ENCODE data around the gene SCNN1B. TPM values are rescaled to one million over a fixed set of nuclear protein-coding genes. Genes with fewer than 3 reads are reported as not detected.
"Not testable (repeated sequence)": the region's sequence is repeated elsewhere in the genome, so short reads cannot be mapped to it uniquely, and the experiment has no call there.

SCNN1B gene
- total RNA-seq, 4 donors from 2014 or later: 0.66 to 2.7 (median 2.2) TPM

- Histone ChIP-seq H3K4me1 (no peaks in the 10 kb centered on the region), H3K27ac (peak overlapping the region in 1 of 4 donors; percentile 2), H3K9me3 (no peaks in the 10 kb centered on the region), H3K4me3 (no peak overlapping the region), H3K36me3 (peaks cover 0 to 98% (median 30%) of the 10 kb centered on the region in 3 donors), H3K27me3 (no peaks in the 10 kb centered on the region)
- no peak for DNase-seq (ENCODE audit: low spot score in 2 of 2)
- TF ChIP-seq EP300 (IDR thresholded peaks at IDR 0.05) (no peak), POLR2A (IDR thresholded peaks at IDR 0.05) (no peak), CTCF (IDR thresholded peaks at IDR 0.05) (no peak)
- 52 to 59% methylated on average over 17 of the region's 17 CpGs for WGBS, 2 donors
Measured at GRCh38 chr16:23398987-23399805, 97.1 kb downstream of the SCNN1B start.

DNA sequence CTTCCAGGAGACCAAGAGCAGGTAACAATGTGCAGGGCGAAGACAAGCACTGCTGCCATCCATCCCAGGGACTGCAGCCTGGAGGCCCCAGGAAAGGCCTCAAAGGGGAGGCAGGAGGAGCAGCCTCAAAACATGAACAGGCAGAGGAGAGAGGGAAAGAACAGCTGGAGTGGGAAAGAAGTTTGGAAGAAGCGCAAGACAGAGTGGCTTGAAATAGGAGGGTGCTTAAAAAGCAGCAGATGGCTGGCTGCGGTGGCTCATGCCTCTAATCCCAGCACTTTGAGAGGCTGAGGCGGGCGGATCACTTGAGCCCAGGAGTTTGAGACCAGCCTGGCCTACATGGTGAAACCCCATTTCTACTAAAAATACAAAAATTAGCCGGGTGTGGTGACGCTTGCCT is 98.3 kb downstream of the SCNN1B start:
- not testable (repeated sequence) for H3K27ac ChIP-seq; H3K4me3 ChIP-seq; H3K27me3 ChIP-seq; DNase-seq (ENCODE audit: low spot score in 2 of 2); H3K9me3 ChIP-seq; H3K4me1 ChIP-seq
- 90 to 93% methylated on average over 7 of the region's 7 CpGs for WGBS, 2 donors
- peaks cover 0 to 99% (median 36%) of the 10 kb centered on the region in 3 donors for H3K36me3 ChIP-seq

- Histone ChIP-seq H3K9me3 (no peaks in the 10 kb centered on the region), H3K27me3 (no peaks in the 10 kb centered on the region), H3K36me3 (peaks cover 0 to 99% (median 36%) of the 10 kb centered on the region in 3 donors), H3K4me1 (no peaks in the 10 kb centered on the region), H3K27ac (no peak overlapping the region), H3K4me3 (no peak overlapping the region)
- 90 to 91% methylated on average over 8 of the region's 8 CpGs for WGBS, 2 donors
- DNase-seq (ENCODE audit: low spot score in 2 of 2): no peak
- no peak for TF ChIP-seq CTCF (IDR thresholded peaks at IDR 0.05)
- no peak for TF ChIP-seq EP300 (IDR thresholded peaks at IDR 0.05)
- no peak for TF ChIP-seq POLR2A (IDR thresholded peaks at IDR 0.05)
Measured at GRCh38 chr16:23401139-23401538, 99.0 kb downstream of the SCNN1B start.

DNA sequence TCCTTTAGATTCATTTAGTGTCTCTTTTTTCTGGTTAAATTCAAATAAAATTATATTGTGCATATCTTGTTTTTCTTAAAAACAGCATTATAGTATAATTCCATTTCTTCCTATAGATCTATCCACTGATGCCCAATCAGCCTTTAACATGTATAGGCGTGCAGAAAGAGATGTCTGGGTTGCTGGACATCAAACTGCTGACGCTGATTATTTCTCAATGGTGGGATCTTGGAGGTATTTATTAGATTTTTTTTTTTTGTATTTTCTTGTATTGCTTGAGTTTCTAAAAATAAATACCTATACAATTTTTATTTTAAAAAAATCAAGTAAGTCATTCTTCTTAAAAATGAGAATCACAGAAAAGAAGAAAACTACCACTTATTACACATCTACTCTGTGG is 100.0 kb downstream of the SCNN1B start:
- H3K36me3 ChIP-seq: peaks cover 0 to 99% (median 27%) of the 10 kb centered on the region in 3 donors
- no peaks in the 10 kb centered on the region for H3K27me3 ChIP-seq
- no peak overlapping the region for H3K27ac ChIP-seq
- 94 to 95% methylated on average over 2 of the region's 2 CpGs for WGBS, 2 donors
- H3K4me1 ChIP-seq: no peaks in the 10 kb centered on the region
- DNase-seq (ENCODE audit: low spot score in 2 of 2): no peak
- no peaks in the 10 kb centered on the region for H3K9me3 ChIP-seq
- TF ChIP-seq POLR2A (IDR thresholded peaks at IDR 0.05) (no peak), CTCF (IDR thresholded peaks at IDR 0.05) (no peak), EP300 (IDR thresholded peaks at IDR 0.05) (no peak)
- H3K4me3 ChIP-seq: no peak overlapping the region

DNA sequence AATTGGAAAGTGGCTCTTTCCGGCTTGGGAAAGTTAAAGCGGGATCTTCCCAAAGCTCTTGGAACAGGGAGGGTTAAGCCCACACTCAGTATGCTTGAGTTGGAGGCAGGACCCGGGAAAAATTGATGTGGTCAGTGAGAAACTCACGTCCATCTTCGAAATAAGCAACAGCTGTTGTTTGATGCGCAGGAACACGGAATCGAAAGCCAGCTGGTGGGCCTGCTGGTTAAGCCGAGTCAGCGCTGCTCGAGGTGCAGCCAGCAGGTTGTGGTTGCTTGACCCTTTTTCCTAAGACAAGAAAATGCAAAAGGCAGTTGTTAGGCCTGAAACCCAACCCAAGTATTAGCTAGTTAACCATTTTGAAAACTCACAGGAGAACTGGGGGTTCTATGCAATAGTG is 101.4 kb downstream of the SCNN1B start:
- H3K9me3 ChIP-seq: no peaks in the 10 kb centered on the region
- H3K36me3 ChIP-seq: peaks cover 0 to 96% (median 19%) of the 10 kb centered on the region in 3 donors
- TF ChIP-seq POLR2A (IDR thresholded peaks at IDR 0.05) (no peak), EP300 (IDR thresholded peaks at IDR 0.05) (no peak), CTCF (IDR thresholded peaks at IDR 0.05) (no peak)
- no peaks in the 10 kb centered on the region for H3K27me3 ChIP-seq
- no peak for DNase-seq (ENCODE audit: low spot score in 2 of 2)
- WGBS, 2 donors: 80 to 81% methylated on average over 11 of the region's 11 CpGs
- H3K4me3 ChIP-seq: no peak overlapping the region
- H3K4me1 ChIP-seq: no peaks in the 10 kb centered on the region
- no peak overlapping the region for H3K27ac ChIP-seq

Measured in tibial nerve (tissue), 4 donors.